ENCODE measurements around the gene TDRD7.
A peak's percentile ranks its signal among the peaks of the same experiment; 100 is the strongest.

Gene TDRD7, protein sequence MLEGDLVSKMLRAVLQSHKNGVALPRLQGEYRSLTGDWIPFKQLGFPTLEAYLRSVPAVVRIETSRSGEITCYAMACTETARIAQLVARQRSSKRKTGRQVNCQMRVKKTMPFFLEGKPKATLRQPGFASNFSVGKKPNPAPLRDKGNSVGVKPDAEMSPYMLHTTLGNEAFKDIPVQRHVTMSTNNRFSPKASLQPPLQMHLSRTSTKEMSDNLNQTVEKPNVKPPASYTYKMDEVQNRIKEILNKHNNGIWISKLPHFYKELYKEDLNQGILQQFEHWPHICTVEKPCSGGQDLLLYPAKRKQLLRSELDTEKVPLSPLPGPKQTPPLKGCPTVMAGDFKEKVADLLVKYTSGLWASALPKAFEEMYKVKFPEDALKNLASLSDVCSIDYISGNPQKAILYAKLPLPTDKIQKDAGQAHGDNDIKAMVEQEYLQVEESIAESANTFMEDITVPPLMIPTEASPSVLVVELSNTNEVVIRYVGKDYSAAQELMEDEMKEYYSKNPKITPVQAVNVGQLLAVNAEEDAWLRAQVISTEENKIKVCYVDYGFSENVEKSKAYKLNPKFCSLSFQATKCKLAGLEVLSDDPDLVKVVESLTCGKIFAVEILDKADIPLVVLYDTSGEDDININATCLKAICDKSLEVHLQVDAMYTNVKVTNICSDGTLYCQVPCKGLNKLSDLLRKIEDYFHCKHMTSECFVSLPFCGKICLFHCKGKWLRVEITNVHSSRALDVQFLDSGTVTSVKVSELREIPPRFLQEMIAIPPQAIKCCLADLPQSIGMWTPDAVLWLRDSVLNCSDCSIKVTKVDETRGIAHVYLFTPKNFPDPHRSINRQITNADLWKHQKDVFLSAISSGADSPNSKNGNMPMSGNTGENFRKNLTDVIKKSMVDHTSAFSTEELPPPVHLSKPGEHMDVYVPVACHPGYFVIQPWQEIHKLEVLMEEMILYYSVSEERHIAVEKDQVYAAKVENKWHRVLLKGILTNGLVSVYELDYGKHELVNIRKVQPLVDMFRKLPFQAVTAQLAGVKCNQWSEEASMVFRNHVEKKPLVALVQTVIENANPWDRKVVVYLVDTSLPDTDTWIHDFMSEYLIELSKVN

DNA sequence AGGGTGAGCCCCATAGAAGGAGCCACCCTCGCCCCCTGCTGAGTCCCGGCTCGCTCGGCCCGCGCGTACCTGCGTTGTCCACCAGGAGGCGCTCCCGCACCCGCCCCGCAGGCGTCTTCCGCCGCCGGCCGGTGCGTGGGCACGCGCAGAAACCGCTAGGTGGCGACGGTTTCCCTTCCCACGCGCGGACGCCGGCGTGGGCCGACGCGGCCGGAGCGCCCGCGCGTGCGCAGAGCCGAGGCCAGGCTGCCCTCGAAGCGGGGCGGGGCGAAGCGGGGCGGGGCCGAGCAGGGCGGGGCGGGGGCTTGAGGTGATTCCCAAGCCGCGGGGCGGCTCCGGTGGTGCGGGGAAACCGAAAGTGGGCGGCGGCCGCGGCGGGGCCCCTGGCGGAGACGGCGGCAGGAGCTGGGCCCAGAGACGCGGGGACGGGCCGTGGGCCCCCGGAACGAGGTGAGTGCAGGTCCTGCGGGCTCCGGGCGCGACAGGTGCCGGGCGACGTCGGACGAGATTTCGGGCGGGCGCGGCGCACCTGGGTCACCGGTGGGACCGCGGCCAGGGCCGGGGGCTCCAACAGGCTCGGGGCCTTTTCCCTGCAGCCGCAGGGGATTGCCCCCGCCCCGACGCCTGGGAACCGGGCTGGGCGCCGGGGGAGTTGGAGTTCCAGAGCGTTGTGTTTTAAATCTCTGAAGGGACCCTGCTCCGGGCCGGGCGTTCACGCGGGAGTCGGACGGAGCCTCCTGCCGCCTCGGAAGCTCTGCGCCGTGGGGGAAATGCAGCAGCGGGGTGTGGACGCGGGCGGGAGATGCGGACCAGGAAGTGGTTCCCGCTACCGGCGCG lies at the start of gene TDRD7:
Gene TDRD7 (plus strand): TSS at position 308 of the 837 bp plus-strand sequence. CDS start 16,370 bp downstream, outside the sequence.
- peak; percentile 93 to 97 for DNase-seq (ENCODE audit: low spot score in 2 of 2)
- H3K27ac Mint-ChIP-seq: peak within 1 kb of the TSS; percentile 67
- H3K4me3 Mint-ChIP-seq: peak within 1 kb of the TSS; percentile 79
- peaks cover 26% of the 10 kb centered on the region for H3K4me1 Mint-ChIP-seq
- ATAC-seq: peak; percentile 91
- no peaks in the 10 kb centered on the region for H3K9me3 Mint-ChIP-seq
- peaks cover 8% of the 10 kb centered on the region for H3K36me3 Mint-ChIP-seq

DNA sequence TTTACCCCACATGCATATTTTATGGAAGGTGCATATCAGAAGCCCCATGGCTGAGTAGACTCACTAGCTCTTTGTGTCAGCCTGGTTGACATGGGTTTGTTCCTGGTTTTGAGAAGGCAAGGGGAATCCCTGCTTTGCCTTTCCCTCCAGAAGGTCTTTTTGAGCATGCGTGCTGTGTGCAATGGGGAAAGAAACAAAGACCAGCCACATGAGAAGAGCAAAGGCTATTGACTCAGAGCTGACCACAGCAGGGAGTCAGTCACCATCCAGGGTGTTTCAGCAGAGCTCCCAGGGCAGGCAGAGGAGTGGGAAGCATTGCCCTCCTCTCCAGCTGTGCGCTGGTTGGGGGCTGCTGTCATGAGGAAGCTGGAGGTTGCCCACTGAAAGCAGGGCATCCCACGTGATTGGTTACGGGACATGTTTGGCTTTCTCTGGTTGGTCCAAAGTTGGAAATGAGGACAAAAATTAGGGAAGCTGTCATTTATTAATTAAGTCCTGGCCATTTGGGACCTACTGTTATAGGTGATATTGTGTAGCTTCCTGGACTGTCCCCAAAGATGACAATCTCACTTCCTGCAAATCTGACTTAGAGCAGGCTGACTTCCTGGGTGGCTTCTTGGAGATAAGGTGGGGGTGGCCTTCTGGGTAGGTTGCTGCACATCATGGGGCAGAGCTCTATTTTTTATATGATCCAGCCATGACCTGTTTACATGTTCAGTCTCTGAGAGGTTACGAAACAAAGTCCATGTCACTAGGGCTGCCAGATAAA lies 48.9 kb upstream of the TDRD7 start:
- ATAC-seq (no peak), DNase-seq (ENCODE audit: low spot score in 2 of 2) (peak in 1 of 2 donors; percentile 28)
- Mint-ChIP-seq H3K4me3 (no peak overlapping the region), H3K4me1 (peaks cover 8% of the 10 kb centered on the region), H3K27ac (no peak overlapping the region), H3K9me3 (no peaks in the 10 kb centered on the region), H3K36me3 (no peaks in the 10 kb centered on the region)

DNA sequence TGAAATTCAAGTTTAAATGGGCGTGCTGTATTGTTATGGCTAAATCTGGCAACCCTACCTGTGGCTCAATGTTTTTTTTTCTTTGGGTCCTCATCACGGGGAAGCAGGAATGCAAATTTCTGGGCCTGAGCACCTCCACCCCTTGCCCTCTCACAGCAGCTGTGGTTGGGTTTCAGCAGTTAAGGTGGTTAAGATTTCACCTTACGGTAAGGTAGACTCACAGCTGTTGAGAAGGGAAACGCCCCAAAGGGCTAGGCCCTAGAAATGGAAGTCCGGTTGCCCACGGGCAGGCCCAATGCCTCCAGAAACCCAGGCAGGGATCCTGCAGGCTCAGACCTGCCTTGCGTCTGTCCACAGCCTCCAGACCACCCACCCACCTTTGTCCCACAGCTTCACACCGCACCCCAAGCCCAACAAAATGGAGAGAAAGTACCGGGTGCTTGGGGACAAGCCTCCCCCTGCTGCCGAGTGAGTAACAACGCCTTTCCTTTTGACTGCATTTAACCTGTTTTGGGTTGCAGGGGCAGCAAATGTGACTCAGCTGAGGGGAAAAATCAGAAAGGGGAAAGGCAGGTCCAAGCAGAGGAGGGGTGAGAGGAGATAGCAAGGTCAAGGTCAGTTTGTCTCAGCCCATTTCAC lies 48.1 kb upstream of the TDRD7 start:
- Mint-ChIP-seq H3K36me3 (no peaks in the 10 kb centered on the region), H3K9me3 (peaks cover 3% of the 10 kb centered on the region), H3K4me1 (peaks cover 8% of the 10 kb centered on the region), H3K4me3 (no peak overlapping the region), H3K27ac (no peak overlapping the region)
- DNase-seq (ENCODE audit: low spot score in 2 of 2) (no peak), ATAC-seq (no peak)

DNA sequence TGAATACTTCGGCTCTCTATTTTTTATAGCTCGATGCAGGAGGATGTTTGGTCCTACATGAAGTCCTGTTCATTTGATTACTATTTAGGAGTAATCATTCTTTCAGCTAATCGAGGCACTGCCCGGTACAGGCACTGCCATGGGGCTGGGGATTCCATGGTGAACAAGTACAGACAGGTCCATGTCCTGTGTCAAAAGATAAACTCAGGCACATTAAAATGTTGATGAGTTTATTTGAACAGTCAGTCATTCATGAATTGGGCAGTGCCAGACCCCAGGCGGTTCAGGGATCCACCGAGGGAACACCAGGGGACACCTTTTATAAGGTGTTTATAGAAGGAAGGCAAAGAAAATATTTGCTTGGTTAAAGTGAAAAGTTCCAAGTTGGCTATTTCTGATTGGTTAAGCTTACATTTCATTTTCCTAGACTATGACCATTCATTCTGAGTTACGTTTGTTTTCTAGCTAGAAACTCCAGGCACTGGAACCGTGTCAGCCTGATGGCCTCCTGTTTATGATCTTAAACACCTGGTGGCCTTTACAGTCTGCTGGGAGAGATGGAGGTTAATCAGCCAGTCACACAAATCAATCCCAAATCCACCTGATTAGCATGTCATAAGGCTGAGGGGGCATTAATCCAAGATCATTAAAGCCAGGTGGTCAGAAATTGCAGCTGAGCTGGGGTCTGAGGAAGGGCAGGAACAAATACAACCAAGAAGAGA lies 47.0 kb upstream of the TDRD7 start:
- no peaks in the 10 kb centered on the region for H3K36me3 Mint-ChIP-seq
- H3K4me3 Mint-ChIP-seq: no peak overlapping the region
- H3K27ac Mint-ChIP-seq: no peak overlapping the region
- H3K4me1 Mint-ChIP-seq: peaks cover 8% of the 10 kb centered on the region
- DNase-seq (ENCODE audit: low spot score in 2 of 2): no peak
- no peak for ATAC-seq
- H3K9me3 Mint-ChIP-seq: peaks cover 7% of the 10 kb centered on the region

DNA sequence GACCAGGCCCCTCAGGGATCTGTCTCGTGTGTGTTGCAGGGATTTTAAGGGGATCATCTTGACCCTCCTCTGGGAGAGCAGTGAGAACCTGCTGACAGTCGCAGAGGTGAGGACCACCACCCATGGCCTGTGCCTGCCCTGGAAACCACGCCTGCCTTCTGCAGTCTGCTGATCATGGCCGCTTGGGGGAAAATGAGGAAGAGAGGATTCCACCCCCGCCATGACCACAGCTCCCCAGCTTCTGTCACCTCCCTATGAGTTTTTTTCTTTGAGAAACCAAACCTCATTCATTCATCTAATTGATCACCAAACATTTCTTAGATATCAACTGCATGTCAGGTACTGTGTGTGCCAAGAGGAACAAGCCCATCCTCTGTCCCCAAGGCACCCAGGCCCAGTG lies 46.3 kb upstream of the TDRD7 start:
- H3K9me3 Mint-ChIP-seq: peaks cover 7% of the 10 kb centered on the region
- H3K27ac Mint-ChIP-seq: no peak overlapping the region
- no peak for ATAC-seq
- H3K4me1 Mint-ChIP-seq: peaks cover 8% of the 10 kb centered on the region
- no peak overlapping the region for H3K4me3 Mint-ChIP-seq
- DNase-seq (ENCODE audit: low spot score in 2 of 2): no peak
- no peaks in the 10 kb centered on the region for H3K36me3 Mint-ChIP-seq

DNA sequence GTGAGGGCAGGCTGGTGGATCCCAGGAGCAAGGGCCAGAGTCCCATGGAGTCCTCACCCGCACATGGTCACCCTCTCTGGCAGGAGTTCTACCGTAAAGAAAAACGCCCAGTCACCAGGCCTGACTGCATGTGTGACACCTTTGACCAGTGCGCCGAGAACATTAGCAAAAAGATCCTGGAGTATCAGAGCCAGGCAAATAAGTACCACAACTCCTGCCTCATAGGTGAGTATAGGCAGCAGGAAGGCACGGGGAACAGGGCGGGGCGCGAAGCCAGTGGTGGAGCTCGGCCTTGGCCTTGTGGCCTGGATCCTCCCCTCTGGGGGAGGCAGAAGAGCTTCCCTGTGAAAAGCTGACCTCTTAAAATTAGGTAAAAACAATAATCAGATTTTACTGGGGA lies 45.4 kb upstream of the TDRD7 start:
- H3K4me3 Mint-ChIP-seq: no peak overlapping the region
- peaks cover 8% of the 10 kb centered on the region for H3K4me1 Mint-ChIP-seq
- H3K9me3 Mint-ChIP-seq: peaks cover 7% of the 10 kb centered on the region
- no peak overlapping the region for H3K27ac Mint-ChIP-seq
- DNase-seq (ENCODE audit: low spot score in 2 of 2): no peak
- ATAC-seq: no peak
- H3K36me3 Mint-ChIP-seq: no peaks in the 10 kb centered on the region

DNA sequence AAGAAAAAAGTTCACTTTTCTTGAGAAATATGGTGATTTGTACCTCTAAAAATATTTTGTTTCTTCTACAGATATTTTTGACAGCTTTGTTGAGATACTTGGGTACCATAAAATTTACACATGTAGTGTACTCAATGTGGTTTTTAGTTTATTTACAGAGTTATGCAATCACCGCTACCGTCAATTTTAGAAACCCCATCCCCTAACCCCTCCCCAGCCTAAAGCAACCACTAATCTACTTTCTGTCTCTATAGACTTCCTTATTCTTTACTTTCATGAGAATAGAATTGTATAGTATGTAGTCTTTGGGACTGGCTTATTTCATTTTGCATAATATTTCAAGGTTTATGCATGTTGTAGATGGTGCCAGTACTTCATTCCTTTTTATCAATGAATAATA lies 45.0 kb upstream of the TDRD7 start:
- H3K27ac Mint-ChIP-seq: no peak overlapping the region
- H3K36me3 Mint-ChIP-seq: no peaks in the 10 kb centered on the region
- H3K9me3 Mint-ChIP-seq: peaks cover 7% of the 10 kb centered on the region
- ATAC-seq (no peak), DNase-seq (ENCODE audit: low spot score in 2 of 2) (no peak)
- no peak overlapping the region for H3K4me3 Mint-ChIP-seq
- H3K4me1 Mint-ChIP-seq: peaks cover 8% of the 10 kb centered on the region

DNA sequence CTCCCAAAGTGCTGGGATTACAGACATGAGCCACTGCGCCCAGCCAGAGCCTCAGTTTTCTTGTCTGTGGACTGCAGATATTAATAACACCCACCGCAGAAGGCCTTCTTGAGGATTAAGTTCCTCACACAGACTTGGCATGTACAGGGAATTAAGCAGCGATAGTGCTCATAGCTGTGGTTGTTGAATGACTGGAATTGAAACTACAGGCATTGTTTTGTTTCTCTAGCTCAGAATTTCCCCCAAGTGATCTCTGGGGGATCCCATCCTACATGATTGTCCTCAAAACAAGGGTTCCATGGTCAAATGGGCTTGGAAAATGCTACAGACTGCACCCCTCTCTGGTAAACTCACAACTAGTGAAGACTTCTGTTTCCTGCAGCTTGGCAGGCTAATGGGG lies 44.2 kb upstream of the TDRD7 start:
- DNase-seq (ENCODE audit: low spot score in 2 of 2): no peak
- Mint-ChIP-seq H3K9me3 (peaks cover 7% of the 10 kb centered on the region), H3K36me3 (no peaks in the 10 kb centered on the region), H3K4me3 (no peak overlapping the region), H3K4me1 (peaks cover 6% of the 10 kb centered on the region), H3K27ac (no peak overlapping the region)
- peak; percentile 64 for ATAC-seq

DNA sequence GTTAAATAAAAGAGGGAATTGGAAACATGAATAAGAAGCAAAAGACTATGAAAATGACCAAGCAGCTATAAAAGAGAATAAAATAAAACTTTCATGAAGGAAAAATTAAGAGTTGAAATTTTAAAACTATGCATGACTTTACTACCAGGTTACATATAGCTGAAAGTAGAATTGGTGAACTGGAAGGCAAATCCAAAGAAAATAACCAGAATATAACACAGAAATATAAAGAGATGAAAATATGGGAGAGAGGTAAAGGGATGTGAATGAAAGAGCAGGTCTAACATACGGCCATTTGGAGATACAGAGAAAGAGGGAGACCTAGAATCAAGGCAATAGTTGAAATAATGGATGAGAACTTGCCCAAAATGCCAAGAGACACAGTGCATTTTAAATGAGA lies 42.9 kb upstream of the TDRD7 start:
- Mint-ChIP-seq H3K27ac (no peak overlapping the region), H3K4me3 (no peak overlapping the region), H3K36me3 (no peaks in the 10 kb centered on the region), H3K9me3 (peaks cover 7% of the 10 kb centered on the region), H3K4me1 (no peaks in the 10 kb centered on the region)
- no peak for ATAC-seq
- no peak for DNase-seq (ENCODE audit: low spot score in 2 of 2)

DNA sequence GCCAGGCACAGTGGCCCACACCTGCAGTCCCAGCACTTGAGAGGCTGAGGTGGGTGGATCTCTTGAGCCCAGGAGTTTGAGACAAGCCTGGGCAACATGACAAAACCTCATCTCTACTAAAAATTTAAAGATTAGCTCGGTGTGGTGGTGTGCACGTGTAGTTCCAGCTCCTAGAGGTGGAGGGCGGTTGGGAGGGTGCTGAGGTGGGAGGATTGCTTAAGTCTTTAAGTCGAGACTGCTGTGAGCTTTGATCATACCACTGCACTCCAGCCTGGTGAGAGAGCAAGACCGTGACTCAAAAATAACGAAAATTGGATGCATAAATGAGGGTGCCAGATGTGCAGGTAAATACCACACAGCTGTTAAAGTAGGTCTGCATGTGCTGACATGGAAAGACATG lies 39.3 kb upstream of the TDRD7 start:
- Mint-ChIP-seq H3K4me1 (no peaks in the 10 kb centered on the region), H3K4me3 (no peak overlapping the region), H3K27ac (no peak overlapping the region), H3K9me3 (peaks cover 7% of the 10 kb centered on the region), H3K36me3 (no peaks in the 10 kb centered on the region)
- ATAC-seq (no peak), DNase-seq (ENCODE audit: low spot score in 2 of 2) (no peak)

DNA sequence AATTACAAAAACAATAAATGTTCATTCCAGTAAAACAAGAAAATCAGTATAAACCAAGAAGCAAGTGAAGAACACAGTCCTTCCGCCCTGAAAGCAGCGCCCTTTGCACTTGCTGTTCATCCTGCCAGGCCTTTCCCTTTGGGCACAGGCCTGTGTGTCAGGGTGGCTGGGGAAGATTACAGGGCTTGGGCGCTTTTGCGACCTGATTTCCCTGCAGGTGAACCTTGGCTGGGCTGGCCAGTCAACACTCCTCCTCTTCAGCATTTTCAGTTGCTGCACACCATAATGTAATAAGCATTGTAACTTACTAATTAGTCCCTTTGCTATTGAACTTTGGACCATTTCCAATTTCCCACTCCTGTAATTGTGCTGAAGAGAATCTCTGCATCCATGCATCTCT lies 38.6 kb upstream of the TDRD7 start:
- Mint-ChIP-seq H3K9me3 (peaks cover 7% of the 10 kb centered on the region), H3K36me3 (no peaks in the 10 kb centered on the region), H3K4me1 (no peaks in the 10 kb centered on the region), H3K4me3 (no peak overlapping the region), H3K27ac (no peak overlapping the region)
- no peak for ATAC-seq
- DNase-seq (ENCODE audit: low spot score in 2 of 2): no peak

DNA sequence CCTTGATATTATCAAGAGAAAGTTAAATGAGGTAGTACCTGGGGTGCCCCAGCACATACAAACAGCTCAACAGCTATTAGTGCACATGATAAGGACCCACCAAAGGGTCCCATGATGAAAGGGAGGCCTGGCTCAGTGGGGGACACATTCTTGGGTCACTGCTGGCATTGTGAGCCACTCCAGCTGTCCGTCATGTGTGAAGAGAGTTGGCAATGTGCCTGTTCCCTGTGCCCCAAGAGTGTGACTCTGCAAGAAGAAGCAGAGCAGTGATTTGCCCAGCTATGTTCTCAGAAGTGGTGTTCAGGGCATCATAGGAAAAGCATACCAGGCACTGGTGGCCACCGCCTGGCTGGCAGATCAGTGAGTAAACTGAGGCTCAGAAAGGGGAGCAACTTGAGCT lies 37.1 kb upstream of the TDRD7 start:
- ATAC-seq (no peak), DNase-seq (ENCODE audit: low spot score in 2 of 2) (no peak)
- no peak overlapping the region for H3K4me3 Mint-ChIP-seq
- no peak overlapping the region for H3K27ac Mint-ChIP-seq
- no peaks in the 10 kb centered on the region for H3K36me3 Mint-ChIP-seq
- no peaks in the 10 kb centered on the region for H3K4me1 Mint-ChIP-seq
- H3K9me3 Mint-ChIP-seq: no peaks in the 10 kb centered on the region

DNA sequence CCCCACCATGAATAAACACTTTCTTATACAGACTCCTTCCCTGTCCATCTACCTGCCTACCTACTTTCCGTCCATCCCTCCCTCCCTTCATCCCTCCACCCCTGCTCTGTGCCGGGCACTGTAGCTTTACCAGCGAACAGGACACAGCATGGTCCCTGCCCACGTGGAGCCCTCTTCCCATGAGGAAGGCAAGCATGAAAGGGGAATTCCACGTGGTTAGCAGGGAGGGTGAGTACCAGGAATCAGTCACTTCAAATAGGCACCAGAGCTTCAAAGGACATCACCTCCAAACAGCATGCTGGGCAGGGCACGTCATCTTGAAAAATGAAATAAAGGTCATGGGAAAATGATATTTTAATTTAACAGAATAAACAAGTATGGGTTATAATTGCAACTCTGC lies 35.0 kb upstream of the TDRD7 start:
- Mint-ChIP-seq H3K4me3 (no peak overlapping the region), H3K36me3 (no peaks in the 10 kb centered on the region), H3K4me1 (no peaks in the 10 kb centered on the region), H3K9me3 (no peaks in the 10 kb centered on the region), H3K27ac (no peak overlapping the region)
- DNase-seq (ENCODE audit: low spot score in 2 of 2) (no peak), ATAC-seq (no peak)
